Measurements from ENCODE around the gene KIF25. TPM values are rescaled to one million over a fixed set of nuclear protein-coding genes. Genes with fewer than 3 reads are reported as not detected.

The KIF25 gene
- total RNA-seq, 4 donors from 2014 or later, result 0.28 TPM; not detected in 3

DNA sequence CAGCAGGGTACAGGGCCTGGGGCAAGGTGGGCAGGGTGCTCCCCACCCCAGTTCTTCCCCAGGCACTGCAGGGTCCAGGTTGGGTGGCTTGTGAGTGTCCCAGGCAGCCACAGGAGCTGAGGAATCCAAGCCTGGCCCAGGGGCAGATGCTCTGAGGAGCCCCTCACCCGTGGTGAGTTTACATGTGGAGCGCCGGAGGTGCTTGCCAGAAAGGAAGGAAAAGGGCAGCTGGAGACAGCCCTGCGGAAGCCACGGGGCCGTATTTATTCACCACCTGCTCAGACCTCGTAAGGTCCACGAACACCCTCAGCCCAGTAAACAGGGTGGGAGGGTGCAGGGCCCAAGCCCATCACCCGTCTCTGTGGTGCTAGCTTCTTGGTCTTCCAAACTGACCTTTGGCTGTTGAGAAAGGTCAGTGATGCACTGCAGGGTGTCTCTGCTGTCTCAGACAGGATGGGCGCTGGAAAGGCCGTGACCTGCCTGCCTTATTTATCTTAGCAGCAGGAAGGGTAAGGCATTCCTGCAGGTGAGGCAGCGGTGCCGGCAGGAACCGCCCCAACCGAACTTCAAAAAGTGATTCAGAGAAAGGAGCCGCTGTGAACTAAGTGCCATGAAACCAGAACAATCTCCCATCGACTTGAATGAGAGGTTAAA lies 85.5 kb downstream of the KIF25 start:
- H3K27me3 ChIP-seq, result no peaks in the 10 kb centered on the region
- intact Hi-C loops (cut with DNase I; ENCODE audit: low total_unique reads), result no loop called here
- H3K4me1 ChIP-seq, result no peaks in the 10 kb centered on the region
- no peak overlapping the region for H3K27ac ChIP-seq
- H3K9me3 ChIP-seq, result no peaks in the 10 kb centered on the region
- H3K36me3 ChIP-seq, result no peaks in the 10 kb centered on the region
- H3K4me3 ChIP-seq, result no peak overlapping the region
- DNase-seq, result no peak
- TF ChIP-seq, protein P1, sequence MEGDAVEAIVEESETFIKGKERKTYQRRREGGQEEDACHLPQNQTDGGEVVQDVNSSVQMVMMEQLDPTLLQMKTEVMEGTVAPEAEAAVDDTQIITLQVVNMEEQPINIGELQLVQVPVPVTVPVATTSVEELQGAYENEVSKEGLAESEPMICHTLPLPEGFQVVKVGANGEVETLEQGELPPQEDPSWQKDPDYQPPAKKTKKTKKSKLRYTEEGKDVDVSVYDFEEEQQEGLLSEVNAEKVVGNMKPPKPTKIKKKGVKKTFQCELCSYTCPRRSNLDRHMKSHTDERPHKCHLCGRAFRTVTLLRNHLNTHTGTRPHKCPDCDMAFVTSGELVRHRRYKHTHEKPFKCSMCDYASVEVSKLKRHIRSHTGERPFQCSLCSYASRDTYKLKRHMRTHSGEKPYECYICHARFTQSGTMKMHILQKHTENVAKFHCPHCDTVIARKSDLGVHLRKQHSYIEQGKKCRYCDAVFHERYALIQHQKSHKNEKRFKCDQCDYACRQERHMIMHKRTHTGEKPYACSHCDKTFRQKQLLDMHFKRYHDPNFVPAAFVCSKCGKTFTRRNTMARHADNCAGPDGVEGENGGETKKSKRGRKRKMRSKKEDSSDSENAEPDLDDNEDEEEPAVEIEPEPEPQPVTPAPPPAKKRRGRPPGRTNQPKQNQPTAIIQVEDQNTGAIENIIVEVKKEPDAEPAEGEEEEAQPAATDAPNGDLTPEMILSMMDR (IDR thresholded peaks at IDR 0.05), result no peak
- no peak for TF ChIP-seq POLR2A (IDR thresholded peaks at IDR 0.05)

- Histone ChIP-seq H3K4me1 (no peaks in the 10 kb centered on the region), H3K27me3 (no peaks in the 10 kb centered on the region), H3K9me3 (no peaks in the 10 kb centered on the region), H3K27ac (no peak overlapping the region), H3K4me3 (no peak overlapping the region), H3K36me3 (no peaks in the 10 kb centered on the region)
- intact Hi-C loops (cut with DNase I; ENCODE audit: low total_unique reads), result no loop called here
- no peak for DNase-seq
- TF ChIP-seq, protein P1 (IDR thresholded peaks at IDR 0.05), result no peak
- no peak for TF ChIP-seq POLR2A (IDR thresholded peaks at IDR 0.05)
These were observed 86.0 kb downstream of the KIF25 start for GRCh38 chr6:168083514-168083885.

DNA sequence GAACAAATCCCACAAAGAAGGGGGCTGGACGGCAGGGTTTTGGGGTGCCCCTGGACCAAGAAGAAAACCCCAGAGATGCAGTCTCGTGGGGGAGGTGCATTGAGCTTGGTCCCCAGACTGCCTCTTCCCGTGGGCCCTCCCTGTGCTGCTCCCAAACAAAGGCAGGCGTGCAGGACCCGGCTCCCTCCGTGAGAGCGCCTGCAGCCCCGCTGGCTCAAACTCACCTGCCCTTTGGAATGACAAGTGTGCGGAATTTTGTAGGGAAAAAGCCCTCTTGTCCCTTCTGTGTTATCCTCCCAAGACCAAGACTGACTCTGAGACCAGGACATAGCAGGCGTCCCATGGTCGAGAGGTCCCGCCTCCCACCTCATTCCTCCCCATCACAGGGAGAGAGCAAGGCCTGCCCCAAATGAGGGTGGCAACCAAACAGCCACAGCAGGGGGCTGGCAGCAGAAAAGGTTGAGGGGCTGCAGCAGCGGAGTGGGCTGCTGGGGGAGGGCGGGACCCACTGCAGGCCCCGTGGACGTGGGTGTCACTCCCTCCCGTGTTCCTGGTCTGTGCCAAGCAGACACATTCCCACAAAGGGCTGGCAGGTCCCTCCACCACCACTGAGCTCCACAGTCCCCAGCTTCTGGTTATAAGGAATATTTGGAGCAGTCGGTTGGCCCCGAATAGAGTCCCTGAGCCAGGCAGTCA lies 87.1 kb downstream of the KIF25 start:
- TF ChIP-seq, protein P1 (IDR thresholded peaks at IDR 0.05), result no peak
- no peak for TF ChIP-seq POLR2A (IDR thresholded peaks at IDR 0.05)
- Histone ChIP-seq H3K9me3 (no peaks in the 10 kb centered on the region), H3K4me3 (no peak overlapping the region), H3K4me1 (no peaks in the 10 kb centered on the region), H3K27ac (no peak overlapping the region), H3K36me3 (no peaks in the 10 kb centered on the region), H3K27me3 (no peaks in the 10 kb centered on the region)
- DNase-seq, result no peak
- intact Hi-C loops (cut with DNase I; ENCODE audit: low total_unique reads), result no loop called here

GRCh38 chr6:168086066-168086465 lies 88.6 kb downstream of the KIF25 start:
- no peak for DNase-seq
- intact Hi-C loops (cut with DNase I; ENCODE audit: low total_unique reads), result no loop called here
- no peak overlapping the region for H3K4me3 ChIP-seq
- no peak overlapping the region for H3K27ac ChIP-seq
- no peaks in the 10 kb centered on the region for H3K36me3 ChIP-seq
- no peaks in the 10 kb centered on the region for H3K9me3 ChIP-seq
- TF ChIP-seq, protein P1 (IDR thresholded peaks at IDR 0.05), result no peak
- TF ChIP-seq POLR2A (IDR thresholded peaks at IDR 0.05), result no peak
- H3K27me3 ChIP-seq, result no peaks in the 10 kb centered on the region
- H3K4me1 ChIP-seq, result no peaks in the 10 kb centered on the region

GRCh38 chr6:168086616-168087015 lies 89.1 kb downstream of the KIF25 start:
- Histone ChIP-seq H3K27me3 (no peaks in the 10 kb centered on the region), H3K4me3 (no peak overlapping the region), H3K9me3 (no peaks in the 10 kb centered on the region), H3K36me3 (no peaks in the 10 kb centered on the region), H3K27ac (no peak overlapping the region), H3K4me1 (no peaks in the 10 kb centered on the region)
- intact Hi-C loops (cut with DNase I; ENCODE audit: low total_unique reads), result no loop called here
- TF ChIP-seq POLR2A (IDR thresholded peaks at IDR 0.05), result no peak
- TF ChIP-seq, protein P1 (IDR thresholded peaks at IDR 0.05), result no peak
- no peak for DNase-seq

Measured in uterus (tissue), 4 donors.